ENCODE data around the gene SPATS2. TPM values are rescaled to one million over a fixed set of nuclear protein-coding genes. Genes with fewer than 3 reads are reported as not detected.
"Not testable (repeated sequence)": the region's sequence is repeated elsewhere in the genome, so short reads cannot be mapped to it uniquely, and the experiment has no call there.

The SPATS2 gene
- polyA plus RNA-seq, 1 of the 3 experiments (the other 2 are of a cell fraction), result 72.9 TPM

DNA sequence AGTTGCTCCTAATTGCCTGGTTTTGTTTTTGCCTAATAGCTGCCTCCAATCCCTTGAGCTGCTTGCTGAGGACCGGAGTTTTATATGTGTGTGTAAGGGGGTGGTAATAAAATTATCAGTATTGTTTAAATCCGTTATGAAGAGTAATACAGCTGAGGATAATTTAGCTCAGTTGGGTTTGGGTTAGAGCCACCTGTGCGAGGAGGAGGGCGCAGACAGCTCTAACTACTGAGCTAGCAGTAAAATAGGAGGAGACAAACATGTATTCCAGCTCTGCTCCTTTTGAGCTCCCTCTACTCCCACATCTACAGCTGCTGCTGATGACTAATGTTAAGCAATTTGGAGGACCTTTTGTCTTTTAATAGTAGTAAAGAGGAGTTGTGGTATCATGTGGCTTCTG, 61.5 kb downstream of the SPATS2 start:
- peak overlapping the region in 1 of 2 experiments; percentile 27; a peak in 2 of 4 replicates for H3K27ac ChIP-seq (ENCODE audit: low read depth in 2 of 2, low read length in 1 of 2)
- no peak overlapping the region for H2AFZ ChIP-seq (ENCODE audit: low read depth)
- CTCF ChIA-PET, result interaction anchor here (0.8 to 1.5 kb wide), 3 partner anchors 9 to 71 kb away, joined by 3 read pairs; no protein-coding TSS in a partner anchor
- H3K4me3 ChIP-seq (ENCODE audit: low read depth in 2 of 2, low read length in 1 of 2), result no peak overlapping the region
- peak overlapping the region; percentile 39; the same call in 1 of the 2 replicates for H3K4me2 ChIP-seq
- no peak for DNase-seq
- H3K9me3 ChIP-seq, result no peaks in the 10 kb centered on the region
- peaks cover 0 to 28% of the 10 kb centered on the region in 2 experiments for H3K36me3 ChIP-seq (replicated peaks in 1 of 2; ENCODE audit: control insufficient read depth in 1 of 2, insufficient read depth in 2 of 2, low read length in 1 of 2)
- H3K27me3 ChIP-seq (ENCODE audit: insufficient read depth), result no peaks in the 10 kb centered on the region
- peaks cover 18% of the 10 kb centered on the region for H3F3A ChIP-seq (replicated peaks; ENCODE audit: insufficient read depth)
- H3K9me2 ChIP-seq, result no peaks in the 10 kb centered on the region
- peaks cover 0 to 14% of the 10 kb centered on the region in 2 experiments; a peak in 1 of 4 replicates for H3K4me1 ChIP-seq (ENCODE audit: control insufficient read depth in 1 of 2, insufficient read depth in 2 of 2, low read depth in 1 of 2, low read length in 1 of 2)
- peaks cover 40% of the 10 kb centered on the region for H4K20me1 ChIP-seq (ENCODE audit: insufficient read depth)
- TF ChIP-seq GABPA (IDR thresholded peaks at IDR 0.05; ENCODE audit: low read depth) (no peak), JUND (IDR thresholded peaks at IDR 0.05) (peak; percentile 28; the same call in 1 of the 2 replicates), NFIC (IDR thresholded peaks at IDR 0.05; ENCODE audit: borderline replicate concordance) (no peak), TEAD4 (IDR thresholded peaks at IDR 0.05; ENCODE audit: borderline replicate concordance, insufficient read depth) (no peak), RFX5 (IDR thresholded peaks at IDR 0.05; ENCODE audit: low read length) (no peak), TCF12 (IDR thresholded peaks at IDR 0.05) (peak; percentile 13; the same call in 1 of the 2 replicates), FOSL2 (IDR thresholded peaks at IDR 0.05; ENCODE audit: borderline replicate concordance, low read depth) (peak; percentile 26; the same call in 1 of the 2 replicates)
- TF ChIP-seq, protein P1, sequence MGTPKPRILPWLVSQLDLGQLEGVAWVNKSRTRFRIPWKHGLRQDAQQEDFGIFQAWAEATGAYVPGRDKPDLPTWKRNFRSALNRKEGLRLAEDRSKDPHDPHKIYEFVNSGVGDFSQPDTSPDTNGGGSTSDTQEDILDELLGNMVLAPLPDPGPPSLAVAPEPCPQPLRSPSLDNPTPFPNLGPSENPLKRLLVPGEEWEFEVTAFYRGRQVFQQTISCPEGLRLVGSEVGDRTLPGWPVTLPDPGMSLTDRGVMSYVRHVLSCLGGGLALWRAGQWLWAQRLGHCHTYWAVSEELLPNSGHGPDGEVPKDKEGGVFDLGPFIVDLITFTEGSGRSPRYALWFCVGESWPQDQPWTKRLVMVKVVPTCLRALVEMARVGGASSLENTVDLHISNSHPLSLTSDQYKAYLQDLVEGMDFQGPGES (IDR thresholded peaks at IDR 0.05; ENCODE audit: low read depth, low read length), result no peak
- 75% methylated on average over 4 of the region's 4 CpGs for WGBS (ENCODE audit: low lambda C conversion rate)
- POLR2A ChIA-PET, result no interaction called here
- no peak overlapping the region for H3K9ac ChIP-seq
- H3K79me2 ChIP-seq (ENCODE audit: insufficient read depth), result peaks cover 97% of the 10 kb centered on the region

DNA sequence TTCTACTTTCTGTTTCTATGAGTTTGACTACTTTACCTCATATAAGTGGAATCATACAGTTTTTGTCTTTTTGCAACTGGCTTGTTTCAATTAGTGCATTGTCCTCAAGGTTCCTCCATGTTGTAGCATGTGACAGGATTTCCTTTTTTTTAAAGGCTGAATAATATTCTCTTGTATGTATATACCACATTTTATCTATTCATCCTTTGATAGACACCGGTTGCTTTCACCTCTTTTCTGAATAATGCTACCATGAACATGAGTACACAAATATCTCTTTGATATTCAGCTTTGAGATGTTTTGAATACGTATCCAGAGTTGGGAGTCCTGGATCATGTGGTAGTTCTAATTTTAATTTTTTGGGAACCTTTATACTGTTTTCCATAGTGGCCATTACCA, 65.4 kb downstream of the SPATS2 start:
- ChIA-PET POLR2A (no interaction called here), CTCF (interaction anchor here (1.1 to 1.7 kb wide), 3 partner anchors 12 to 85 kb away, joined by 3 to 5 read pairs (median 4); partner anchors contain the start of gene DNAJC22)
- Histone ChIP-seq H3K4me1 (ENCODE audit: control insufficient read depth in 1 of 2, insufficient read depth in 2 of 2, low read depth in 1 of 2, low read length in 1 of 2) (peaks cover 0 to 14% of the 10 kb centered on the region in 2 experiments; a peak in 1 of 4 replicates), H3K4me2 (no peak overlapping the region), H3K36me3 (replicated peaks in 1 of 2; ENCODE audit: control insufficient read depth in 1 of 2, insufficient read depth in 2 of 2, low read length in 1 of 2) (peaks cover 0 to 11% of the 10 kb centered on the region in 2 experiments), H3F3A (replicated peaks; ENCODE audit: insufficient read depth) (peaks cover 9% of the 10 kb centered on the region), H3K27me3 (ENCODE audit: insufficient read depth) (no peaks in the 10 kb centered on the region), H4K20me1 (ENCODE audit: insufficient read depth) (peaks cover 45% of the 10 kb centered on the region), H2AFZ (ENCODE audit: low read depth) (no peak overlapping the region), H3K9ac (no peak overlapping the region), H3K27ac (ENCODE audit: low read depth in 2 of 2, low read length in 1 of 2) (no peak overlapping the region), H3K9me2 (no peaks in the 10 kb centered on the region), H3K4me3 (ENCODE audit: low read depth in 2 of 2, low read length in 1 of 2) (no peak overlapping the region), H3K9me3 (no peaks in the 10 kb centered on the region), H3K79me2 (ENCODE audit: insufficient read depth) (peaks cover 82% of the 10 kb centered on the region)
- 97% methylated on average over 2 of the region's 2 CpGs for WGBS (ENCODE audit: low lambda C conversion rate)
- no peak for DNase-seq
- TF ChIP-seq, protein P2, sequence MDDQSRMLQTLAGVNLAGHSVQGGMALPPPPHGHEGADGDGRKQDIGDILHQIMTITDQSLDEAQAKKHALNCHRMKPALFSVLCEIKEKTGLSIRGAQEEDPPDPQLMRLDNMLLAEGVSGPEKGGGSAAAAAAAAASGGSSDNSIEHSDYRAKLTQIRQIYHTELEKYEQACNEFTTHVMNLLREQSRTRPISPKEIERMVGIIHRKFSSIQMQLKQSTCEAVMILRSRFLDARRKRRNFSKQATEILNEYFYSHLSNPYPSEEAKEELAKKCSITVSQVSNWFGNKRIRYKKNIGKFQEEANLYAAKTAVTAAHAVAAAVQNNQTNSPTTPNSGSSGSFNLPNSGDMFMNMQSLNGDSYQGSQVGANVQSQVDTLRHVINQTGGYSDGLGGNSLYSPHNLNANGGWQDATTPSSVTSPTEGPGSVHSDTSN (IDR thresholded peaks at IDR 0.05), result no peak
- no peak for TF ChIP-seq NFIC (IDR thresholded peaks at IDR 0.05; ENCODE audit: borderline replicate concordance)
- TF ChIP-seq FOXJ3 (CRISPR knock-in tag; IDR thresholded peaks at IDR 0.05), result no peak
- TF ChIP-seq MEF2A (IDR thresholded peaks at IDR 0.05; ENCODE audit: borderline replicate concordance, low read depth), result no peak
- TF ChIP-seq, protein P3, sequence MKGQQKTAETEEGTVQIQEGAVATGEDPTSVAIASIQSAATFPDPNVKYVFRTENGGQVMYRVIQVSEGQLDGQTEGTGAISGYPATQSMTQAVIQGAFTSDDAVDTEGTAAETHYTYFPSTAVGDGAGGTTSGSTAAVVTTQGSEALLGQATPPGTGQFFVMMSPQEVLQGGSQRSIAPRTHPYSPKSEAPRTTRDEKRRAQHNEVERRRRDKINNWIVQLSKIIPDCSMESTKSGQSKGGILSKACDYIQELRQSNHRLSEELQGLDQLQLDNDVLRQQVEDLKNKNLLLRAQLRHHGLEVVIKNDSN (IDR thresholded peaks at IDR 0.05; ENCODE audit: borderline replicate concordance, low read depth), result no peak
- no peak for TF ChIP-seq YY1 (IDR thresholded peaks at IDR 0.05; ENCODE audit: low read depth)
- no peak for TF ChIP-seq RAD21 (IDR thresholded peaks at IDR 0.05; ENCODE audit: low read length)
- no peak for TF ChIP-seq POLR2AphosphoS5 (IDR thresholded peaks at IDR 0.05; ENCODE audit: low read depth, low read length)
- TF ChIP-seq, protein P4, sequence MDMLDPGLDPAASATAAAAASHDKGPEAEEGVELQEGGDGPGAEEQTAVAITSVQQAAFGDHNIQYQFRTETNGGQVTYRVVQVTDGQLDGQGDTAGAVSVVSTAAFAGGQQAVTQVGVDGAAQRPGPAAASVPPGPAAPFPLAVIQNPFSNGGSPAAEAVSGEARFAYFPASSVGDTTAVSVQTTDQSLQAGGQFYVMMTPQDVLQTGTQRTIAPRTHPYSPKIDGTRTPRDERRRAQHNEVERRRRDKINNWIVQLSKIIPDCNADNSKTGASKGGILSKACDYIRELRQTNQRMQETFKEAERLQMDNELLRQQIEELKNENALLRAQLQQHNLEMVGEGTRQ (IDR thresholded peaks at IDR 0.05; ENCODE audit: borderline replicate concordance, low read depth, low read length), result no peak

DNA sequence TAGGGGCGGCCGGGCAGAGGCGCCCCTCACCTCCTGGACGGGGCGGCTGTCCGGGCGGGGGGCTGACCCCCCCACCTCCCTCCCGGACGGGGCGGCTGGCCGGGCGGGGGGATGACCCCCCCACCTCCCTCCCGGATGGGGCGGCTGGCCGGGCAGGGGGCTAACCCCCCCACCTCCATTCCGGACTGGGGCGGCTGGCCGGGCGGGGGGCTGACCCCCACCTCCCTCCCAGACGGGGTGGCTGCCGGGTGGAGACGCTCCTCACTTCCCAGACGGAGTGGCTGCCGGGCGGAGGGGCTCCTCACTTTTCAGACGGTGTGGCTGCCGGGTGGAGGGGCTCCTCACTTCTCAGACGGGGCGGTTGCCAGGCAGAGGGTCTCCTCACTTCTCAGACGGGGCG, 69.5 kb downstream of the SPATS2 start:
- H4K20me1 ChIP-seq (ENCODE audit: insufficient read depth), result peaks cover 58% of the 10 kb centered on the region
- H3K9me3 ChIP-seq; H3K27me3 ChIP-seq (ENCODE audit: insufficient read depth); H3K4me1 ChIP-seq (ENCODE audit: control insufficient read depth in 1 of 2, insufficient read depth in 2 of 2, low read depth in 1 of 2, low read length in 1 of 2); H3K9ac ChIP-seq; H3K36me3 ChIP-seq (replicated peaks in 1 of 2; ENCODE audit: control insufficient read depth in 1 of 2, insufficient read depth in 2 of 2, low read length in 1 of 2); H3K9me2 ChIP-seq; H3K4me2 ChIP-seq; H2AFZ ChIP-seq (ENCODE audit: low read depth); CTCF ChIA-PET; DNase-seq; H3K4me3 ChIP-seq (ENCODE audit: low read depth in 2 of 2, low read length in 1 of 2); POLR2A ChIA-PET; H3F3A ChIP-seq (replicated peaks; ENCODE audit: insufficient read depth); H3K27ac ChIP-seq (ENCODE audit: low read depth in 2 of 2, low read length in 1 of 2): not testable (repeated sequence)
- peaks cover 85% of the 10 kb centered on the region for H3K79me2 ChIP-seq (ENCODE audit: insufficient read depth)
- WGBS (ENCODE audit: low lambda C conversion rate), result no CpG with 5 or more reads among the region's 31 CpGs
